B cell (primary cell): Measurements from ENCODE around the gene RNGTT. TPM values are rescaled to one million over a fixed set of nuclear protein-coding genes. Genes with fewer than 3 reads are reported as not detected.
A peak's percentile ranks its signal among the peaks of the same experiment; 100 is the strongest.

ENCODE experiments used
- ATAC-seq: fragments of 200-7000 bp; cut with Tn5 transposase; one replicate; pipeline ENCODE4 v1.10.0; 2021; ENCODE audit warnings: low read depth, mild to moderate bottlenecking, moderate number of reproducible peaks, moderate library complexity
- CTCF ChIA-PET: fragments of 350-600 bp; sonication (Branson Sonifier 250); formaldehyde crosslinking; loops from one replicate; lab custom pipeline; 2021; ENCODE audit warnings: antibody characterized with exemption, inconsistent platforms; lab: Charles Lee
- POLR2A ChIA-PET: fragments of 350-600 bp; sonication (Branson Sonifier 250); formaldehyde crosslinking; loops from one replicate; lab custom pipeline; 2021; ENCODE audit warnings: antibody characterized with exemption; lab: Charles Lee
- DNase-seq: peaks from one replicate; pipeline ENCODE4 v3.0.0; 2013
- H2AFZ ChIP-seq: 2 replicates; pipeline ENCODE4 v1.6.1; 2012; ENCODE audit warnings: mild to moderate bottlenecking, low read depth, low read length; ENCODE audit not compliant: insufficient read depth, poor library complexity, severe bottlenecking
- H3K27ac ChIP-seq, 2 donors: 1 replicate in 1 of 2; 2 replicates in 1 of 2; pipeline ENCODE4 v1.5.1; 2012 to 2013; ENCODE audit warnings: low read length in 2 of 2, mild to moderate bottlenecking in 2 of 2, moderate library complexity in 1 of 2
- H3K27me3 ChIP-seq, 4 experiments: fragments of 200-600 bp in 1 of 4; sonication (generic) in 1 of 4; replicated peaks in 1 of 4; 1 replicate in 2 of 4; 2 replicates in 2 of 4; pipeline versions ENCODE4 v1.6.1 to v1.7.0; 2013 to 2016; ENCODE audit warnings: low read length in 3 of 4, mild to moderate bottlenecking in 2 of 4, mixed read lengths in 1 of 4, moderate library complexity in 1 of 4; ENCODE audit not compliant: insufficient read depth in 4 of 4, control insufficient read depth in 3 of 4; ENCODE audit errors: control extremely low read depth in 1 of 4
- H3K36me3 ChIP-seq, 2 experiments: replicated peaks in 1 of 2; 1 replicate in 1 of 2; 2 replicates in 1 of 2; pipeline versions ENCODE4 v1.6.1 to v1.7.1; 2013; ENCODE audit warnings: low read length in 1 of 2; ENCODE audit not compliant: insufficient read depth in 2 of 2, control insufficient read depth in 1 of 2; ENCODE audit errors: control extremely low read depth in 1 of 2, extremely low read depth in 1 of 2
- H3K4me1 ChIP-seq, 2 donors: fragments of 200-600 bp in 1 of 2; sonication (generic) in 1 of 2; 1 replicate in 1 of 2; 2 replicates in 1 of 2; pipeline versions ENCODE4 v1.5.1 to v1.6.1; 2013 to 2017; ENCODE audit warnings: low read length in 2 of 2; ENCODE audit not compliant: control insufficient read depth in 2 of 2, insufficient read depth in 2 of 2
- H3K4me2 ChIP-seq: replicated peaks from 2 replicates; pipeline ENCODE3; 2012; ENCODE audit warnings: mild to moderate bottlenecking, low read depth, low read length; ENCODE audit not compliant: poor library complexity, severe bottlenecking
- H3K4me3 ChIP-seq, 5 experiments: fragments of 200-600 bp in 1 of 5; sonication (generic) in 1 of 5; 1 replicate in 3 of 5; 2 replicates in 2 of 5; pipeline versions ENCODE4 v1.5.1 to v1.7.0; 2011 to 2016; ENCODE audit warnings: low read length in 4 of 5, mild to moderate bottlenecking in 4 of 5, low read depth in 2 of 5, control low read depth in 1 of 5, moderate library complexity in 1 of 5; ENCODE audit not compliant: insufficient read depth in 1 of 5; ENCODE audit errors: control extremely low read depth in 1 of 5, extremely low read depth in 1 of 5
- H3K79me2 ChIP-seq: fragments of 200-600 bp; sonication (generic); one replicate; pipeline ENCODE4 v1.6.0; 2016; ENCODE audit warnings: low read length; ENCODE audit not compliant: control insufficient read depth, insufficient read depth
- H3K9ac ChIP-seq: fragments of 200-600 bp; sonication (generic); 2 replicates; pipeline ENCODE4 v1.6.1; 2017; ENCODE audit warnings: mild to moderate bottlenecking, low read length, moderate library complexity
- H3K9me3 ChIP-seq, 3 donors: one replicate each; pipeline versions ENCODE4 v1.6.1 to v1.7.1; 2013; ENCODE audit warnings: low read length in 2 of 3; ENCODE audit not compliant: control insufficient read depth in 2 of 3, insufficient read depth in 1 of 3; ENCODE audit errors: control extremely low read depth in 1 of 3
- H4K20me1 ChIP-seq: 2 replicates; pipeline ENCODE4 v1.6.0; 2012; ENCODE audit warnings: mild to moderate bottlenecking, low read length; ENCODE audit not compliant: insufficient read depth, control insufficient read depth, poor library complexity, severe bottlenecking
- H3K27ac Mint-ChIP-seq: one replicate; pipeline ENCODE4 v1.8.0; 2021; ENCODE audit warnings: mixed read lengths
- H3K27me3 Mint-ChIP-seq: one replicate; pipeline ENCODE4 v1.8.0; 2021; ENCODE audit warnings: mixed read lengths
- H3K4me1 Mint-ChIP-seq: one replicate; pipeline ENCODE4 v1.8.0; 2021; ENCODE audit warnings: mixed read lengths
- H3K4me3 Mint-ChIP-seq: one replicate; pipeline ENCODE4 v1.8.0; 2021; ENCODE audit warnings: mixed read lengths
- H3K9me3 Mint-ChIP-seq: one replicate; pipeline ENCODE4 v1.8.0; 2022; ENCODE audit warnings: mixed read lengths; ENCODE audit not compliant: insufficient read depth
- EZH2 ChIP-seq: IDR thresholded peaks from 2 replicates; pipeline ENCODE4 v1.6.1; 2012; ENCODE audit warnings: borderline replicate concordance, low read depth, mild to moderate bottlenecking, moderate library complexity, low read length; ENCODE audit not compliant: insufficient read depth, poor library complexity, severe bottlenecking
- WGBS: methylation state at CpG from one replicate; pipeline ENCODE4 v1.1.5; 2013; ENCODE audit warnings: missing lambda C conversion rate; ENCODE audit not compliant: insufficient coverage; 5-methylcytosine and 5-hydroxymethylcytosine counted together
- intact Hi-C: fragments of 100-400 bp; cut with micrococcal nuclease; formaldehyde crosslinking; loops from one replicate; pipeline ENCODE4 v1.10.0; 2022
- polyA plus RNA-seq: library from polyadenylated mRNA; depleted of rRNA; stranded (reverse); fragments of >200 nt; gene quantifications from 2 replicates; pipeline ENCODE4 v1.2.3, GENCODE V29; 2012
- total RNA-seq, 2 donors: library from RNA; stranded (reverse); fragments of 120-200 nt in 1 of 2; gene quantifications; 1 replicate in 1 of 2; 2 replicates in 1 of 2; pipeline versions ENCODE4 v1.2.3 to v1.2.4, GENCODE V29; 2013 to 2022
- TF ChIP-seq, protein P1 (sequence below): fragments of 200-600 bp; IDR thresholded peaks from one replicate; pipeline ENCODE4 v1.8.0; 2022; ENCODE audit warnings: antibody characterized with exemption, mild to moderate bottlenecking

The RNGTT gene
- total and polyA plus RNA-seq, 2 donors (not counting 1 experiment from before 2014, with no cell fraction given): 10.8 to 29.1 TPM

DNA sequence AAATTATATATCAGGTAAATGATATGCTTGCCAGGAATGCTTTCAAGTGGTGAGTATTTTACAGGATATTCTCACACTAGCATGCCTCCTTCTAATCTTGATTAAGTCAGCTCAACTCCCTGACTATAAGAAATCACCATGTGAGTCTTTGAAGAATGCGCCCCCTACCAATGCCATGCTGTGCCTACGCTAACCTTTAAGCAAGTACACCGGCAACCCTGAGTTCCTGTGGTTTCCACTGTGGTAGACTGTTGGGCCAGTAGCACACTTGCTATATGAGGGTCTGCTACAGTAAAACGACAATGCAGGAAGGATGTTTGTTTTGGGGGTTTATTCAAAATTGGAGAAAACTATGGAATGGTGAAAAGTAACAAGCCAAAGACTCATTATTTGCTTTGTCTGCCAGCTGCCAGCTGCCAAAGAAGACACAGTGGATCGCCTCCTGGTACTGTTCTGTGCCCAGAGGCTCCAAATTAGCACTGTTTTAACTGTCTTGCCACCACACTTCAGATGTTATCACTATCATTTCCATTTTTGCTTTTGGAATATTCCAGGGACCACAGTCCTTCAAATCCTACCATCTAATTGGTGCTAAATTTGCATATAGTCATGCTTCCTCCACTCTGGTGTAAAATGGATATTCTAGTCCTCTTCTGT is 333.5 kb downstream of the RNGTT start:
- no peaks in the 10 kb centered on the region for H4K20me1 ChIP-seq
- H3K27ac ChIP-seq: no peak overlapping the region
- no peaks in the 10 kb centered on the region for H3K79me2 ChIP-seq
- no peak overlapping the region for H3K9ac ChIP-seq
- Mint-ChIP-seq H3K9me3 (no peaks in the 10 kb centered on the region), H3K4me1 (peaks cover 45% of the 10 kb centered on the region), H3K27ac (peak overlapping the region; percentile 17), H3K4me3 (no peak overlapping the region), H3K27me3 (no peaks in the 10 kb centered on the region)
- H3K36me3 ChIP-seq: no peaks in the 10 kb centered on the region
- H3K4me2 ChIP-seq: peak overlapping the region; percentile 29
- ChIA-PET POLR2A (no interaction called here), CTCF (interaction anchor here (0.7 to 2.4 kb wide), 4 partner anchors 12 to 393 kb away, joined by 3 to 11 read pairs (median 4); no protein-coding TSS in a partner anchor)
- H2AFZ ChIP-seq: peak overlapping the region; percentile 1
- WGBS: 77% methylated on average over 3 of the region's 5 CpGs
- intact Hi-C loops: loop anchor here (10.0 kb wide), 1 partner anchor 135 kb away; no protein-coding TSS in a partner anchor
- no peaks in the 10 kb centered on the region for H3K27me3 ChIP-seq
- DNase-seq (peak; percentile 59), ATAC-seq (peak; percentile 33)
- H3K4me1 ChIP-seq: peaks cover 25 to 30% of the 10 kb centered on the region in 2 donors
- H3K9me3 ChIP-seq: no peaks in the 10 kb centered on the region
- H3K4me3 ChIP-seq: no peak overlapping the region
- TF ChIP-seq EZH2: no peak
- TF ChIP-seq, protein P1, sequence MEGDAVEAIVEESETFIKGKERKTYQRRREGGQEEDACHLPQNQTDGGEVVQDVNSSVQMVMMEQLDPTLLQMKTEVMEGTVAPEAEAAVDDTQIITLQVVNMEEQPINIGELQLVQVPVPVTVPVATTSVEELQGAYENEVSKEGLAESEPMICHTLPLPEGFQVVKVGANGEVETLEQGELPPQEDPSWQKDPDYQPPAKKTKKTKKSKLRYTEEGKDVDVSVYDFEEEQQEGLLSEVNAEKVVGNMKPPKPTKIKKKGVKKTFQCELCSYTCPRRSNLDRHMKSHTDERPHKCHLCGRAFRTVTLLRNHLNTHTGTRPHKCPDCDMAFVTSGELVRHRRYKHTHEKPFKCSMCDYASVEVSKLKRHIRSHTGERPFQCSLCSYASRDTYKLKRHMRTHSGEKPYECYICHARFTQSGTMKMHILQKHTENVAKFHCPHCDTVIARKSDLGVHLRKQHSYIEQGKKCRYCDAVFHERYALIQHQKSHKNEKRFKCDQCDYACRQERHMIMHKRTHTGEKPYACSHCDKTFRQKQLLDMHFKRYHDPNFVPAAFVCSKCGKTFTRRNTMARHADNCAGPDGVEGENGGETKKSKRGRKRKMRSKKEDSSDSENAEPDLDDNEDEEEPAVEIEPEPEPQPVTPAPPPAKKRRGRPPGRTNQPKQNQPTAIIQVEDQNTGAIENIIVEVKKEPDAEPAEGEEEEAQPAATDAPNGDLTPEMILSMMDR: peak; percentile 18

DNA sequence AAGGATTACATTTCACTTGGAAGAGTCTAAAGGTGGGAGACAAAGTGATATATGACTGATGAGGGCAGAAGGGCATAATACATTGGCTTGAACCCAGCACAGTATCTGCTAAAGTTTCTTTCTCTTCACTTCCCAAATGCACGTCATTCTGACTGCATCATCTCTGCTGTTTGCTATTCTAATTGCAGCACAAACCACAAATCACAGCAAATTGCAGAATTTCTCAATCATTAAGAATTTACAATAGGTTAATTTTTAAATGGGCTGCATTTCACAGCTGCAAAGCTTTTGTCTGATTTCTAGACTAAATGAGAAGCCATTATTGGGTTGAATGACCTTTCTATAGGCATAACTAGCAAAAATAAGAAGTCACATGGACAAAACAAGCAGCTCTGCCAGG is 337.0 kb downstream of the RNGTT start:
- H3K36me3 ChIP-seq: no peaks in the 10 kb centered on the region
- Mint-ChIP-seq H3K9me3 (no peaks in the 10 kb centered on the region), H3K4me1 (peaks cover 32% of the 10 kb centered on the region), H3K4me3 (no peak overlapping the region), H3K27ac (peak overlapping the region; percentile 5), H3K27me3 (no peaks in the 10 kb centered on the region)
- H3K27me3 ChIP-seq: no peaks in the 10 kb centered on the region
- peaks cover 20 to 22% of the 10 kb centered on the region in 2 donors for H3K4me1 ChIP-seq
- POLR2A ChIA-PET: no interaction called here
- ATAC-seq (no peak), DNase-seq (no peak)
- H3K79me2 ChIP-seq: no peaks in the 10 kb centered on the region
- no peak overlapping the region for H2AFZ ChIP-seq
- intact Hi-C loops: loop anchor here (10.0 kb wide), 1 partner anchor 138 kb away; no protein-coding TSS in a partner anchor
- H3K9me3 ChIP-seq: peaks cover 0 to 3% (median 0%) of the 10 kb centered on the region in 3 donors
- no peak overlapping the region for H3K4me2 ChIP-seq
- no peaks in the 10 kb centered on the region for H4K20me1 ChIP-seq
- no peak overlapping the region for H3K27ac ChIP-seq
- TF ChIP-seq, protein P1: no peak
- no peak for TF ChIP-seq EZH2
- no CpG with 5 or more reads among the region's 1 CpG for WGBS
- H3K4me3 ChIP-seq: no peak overlapping the region
- no peak overlapping the region for H3K9ac ChIP-seq
- CTCF ChIA-PET: no interaction called here
